Skin epidermis (tissue), 12 donors: ENCODE measurements around the gene BCL2L13.
"Not testable (repeated sequence)": the region's sequence is repeated elsewhere in the genome, so short reads cannot be mapped to it uniquely, and the experiment has no call there.

Source experiments
- H3K27ac ChIP-seq, 21 experiments: fragments of 200-600 bp; sonication (generic) in 11 of 21; one replicate each; pipeline ENCODE4 v1.5.0; 2020; ENCODE audit warnings: mild to moderate bottlenecking in 3 of 21, inconsistent platforms in 2 of 21, moderate library complexity in 2 of 21
- H3K4me3 ChIP-seq, 7 experiments: fragments of 200-600 bp; sonication (generic) in 2 of 7; one replicate each; pipeline ENCODE4 v1.5.0; 2020; ENCODE audit warnings: inconsistent platforms in 2 of 7, mild to moderate bottlenecking in 2 of 7, moderate library complexity in 1 of 7

Gene BCL2L13

GRCh38 chr22:17746916-17747315 lies 108.4 kb downstream of the BCL2L13 start:
- Histone ChIP-seq H3K27ac (no peak overlapping the region), H3K4me3 (no peak overlapping the region)

- no peak overlapping the region for H3K4me3 ChIP-seq
- H3K27ac ChIP-seq = no peak overlapping the region
These were observed 110.2 kb downstream of the BCL2L13 start for GRCh38 chr22:17748555-17749353.

DNA sequence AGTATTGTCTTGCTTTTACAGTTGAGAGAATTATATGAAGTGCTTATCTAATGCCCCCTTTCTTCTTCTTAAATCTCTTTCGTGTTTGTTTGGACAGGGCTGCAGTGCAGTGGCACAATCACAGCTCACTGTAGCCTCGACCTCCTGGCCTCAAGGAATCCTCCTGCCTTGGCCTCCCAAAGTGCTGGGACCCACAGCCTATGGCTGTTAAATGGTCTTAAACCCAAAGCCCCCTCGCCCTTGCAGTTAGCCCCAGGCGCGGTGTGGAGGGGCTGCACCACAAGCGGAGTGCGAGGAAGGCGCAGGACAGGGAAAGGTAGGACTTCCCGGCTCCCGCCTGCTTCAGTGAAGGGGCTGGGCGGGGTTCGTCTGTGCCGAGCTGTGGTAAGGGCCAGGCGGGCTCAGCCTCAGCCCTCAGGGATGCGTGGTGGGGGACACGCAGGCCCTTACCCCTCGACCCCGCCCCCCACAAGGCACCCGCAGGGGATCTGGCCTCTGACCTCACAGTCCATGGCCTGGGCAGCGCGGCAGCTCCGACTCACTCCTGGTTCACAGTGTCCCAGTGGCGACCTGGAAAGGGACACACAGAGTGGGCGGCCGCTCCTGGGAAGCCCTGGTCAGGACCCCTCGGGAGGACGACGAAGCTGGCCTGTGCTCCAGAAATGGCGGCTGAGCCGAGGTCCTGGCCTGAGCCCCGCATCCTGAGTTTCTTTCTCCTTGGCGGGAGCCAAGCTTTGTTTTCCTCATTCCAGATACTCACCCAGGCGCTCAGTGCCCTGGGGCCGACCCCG lies 111.2 kb downstream of the BCL2L13 start:
- no peak overlapping the region for H3K27ac ChIP-seq
- H3K4me3 ChIP-seq = no peak overlapping the region

DNA sequence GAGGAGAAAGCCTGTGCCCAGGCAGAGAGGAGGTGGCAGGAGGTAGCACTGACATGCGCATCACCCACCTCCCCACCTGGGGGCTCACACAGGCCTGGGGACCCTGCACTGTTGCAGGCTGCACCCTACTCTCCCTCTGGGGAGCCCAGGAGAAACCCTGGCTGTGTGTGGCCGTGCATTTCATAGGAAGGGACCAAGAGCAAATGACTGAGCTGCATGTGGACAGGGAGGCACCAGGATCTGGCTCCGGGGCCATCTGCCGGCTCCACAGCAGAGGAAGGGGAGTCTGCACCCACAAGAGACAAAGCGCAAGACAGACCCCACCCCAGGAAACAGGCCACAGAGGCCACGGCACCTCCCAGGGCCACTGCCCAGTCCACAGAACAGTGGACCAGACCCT lies 113.0 kb downstream of the BCL2L13 start:
- no peak overlapping the region for H3K27ac ChIP-seq

GRCh38 chr22:17753401-17753989 lies 114.9 kb downstream of the BCL2L13 start:
- no peak overlapping the region for H3K4me3 ChIP-seq
- peak overlapping the region in 1 of 21 experiments; percentile 19 for H3K27ac ChIP-seq

More for the DNA sequence above, 113.0 kb downstream of the BCL2L13 start:
- no peak overlapping the region for H3K4me3 ChIP-seq

- Histone ChIP-seq H3K27ac (no peak overlapping the region), H3K4me3 (no peak overlapping the region)
These were observed 115.8 kb downstream of the BCL2L13 start for GRCh38 chr22:17754233-17754925.

DNA sequence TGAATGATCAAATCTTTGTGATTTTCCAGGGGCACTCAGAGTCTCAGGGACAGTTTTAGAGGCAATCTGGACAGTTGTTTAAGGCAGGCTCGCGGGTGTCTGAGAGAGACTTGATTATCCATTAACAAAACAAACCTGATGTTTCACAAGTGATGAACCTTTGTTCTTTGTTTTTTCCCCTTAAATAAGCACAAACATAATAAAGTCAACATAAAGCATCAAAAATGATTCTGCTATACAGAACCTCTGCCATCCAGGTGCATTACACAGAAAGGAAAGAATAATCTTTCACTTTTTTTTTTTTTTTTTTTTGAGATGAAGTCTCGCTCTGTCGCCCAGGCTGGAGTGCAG lies 122.6 kb downstream of the BCL2L13 start:
- Histone ChIP-seq H3K4me3 (no peak overlapping the region), H3K27ac (no peak overlapping the region)

- H3K27ac ChIP-seq, H3K4me3 ChIP-seq: not testable (repeated sequence)
These were observed 124.9 kb downstream of the BCL2L13 start for GRCh38 chr22:17763442-17763841.

- no peak overlapping the region for H3K27ac ChIP-seq
- H3K4me3 ChIP-seq = no peak overlapping the region
These were observed 125.5 kb downstream of the BCL2L13 start for GRCh38 chr22:17764036-17764435.

DNA sequence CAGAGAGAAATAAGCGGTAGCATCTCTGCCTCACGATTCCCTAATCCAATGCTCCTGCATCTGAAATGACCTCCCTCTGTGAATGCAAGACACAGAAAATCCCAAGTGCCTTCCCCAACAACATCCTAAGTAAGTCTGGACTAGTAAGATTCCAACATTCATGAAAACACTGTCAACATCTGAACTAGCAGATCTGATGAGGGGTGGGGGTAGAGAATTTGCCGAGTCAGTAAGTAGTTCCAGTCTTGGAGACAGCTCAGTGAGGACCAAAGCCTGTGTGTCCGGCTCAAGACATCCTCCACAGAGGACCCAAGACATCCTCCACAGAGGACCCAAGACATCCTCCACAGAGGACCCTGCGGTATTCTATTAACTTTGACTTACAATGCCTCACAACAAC lies 126.3 kb downstream of the BCL2L13 start:
- not testable (repeated sequence) for H3K27ac ChIP-seq, H3K4me3 ChIP-seq

GRCh38 chr22:17767233-17768065 lies 128.9 kb downstream of the BCL2L13 start:
- no peak overlapping the region for H3K4me3 ChIP-seq
- peak overlapping the region in 3 of 21 experiments; percentile 0 to 67 (median 43) for H3K27ac ChIP-seq

GRCh38 chr22:17769013-17769715 lies 130.6 kb downstream of the BCL2L13 start:
- no peak overlapping the region for H3K4me3 ChIP-seq
- peak overlapping the region in 2 of 21 experiments; percentile 58 to 97 for H3K27ac ChIP-seq

GRCh38 chr22:17769716-17770082 lies 131.1 kb downstream of the BCL2L13 start:
- Histone ChIP-seq H3K4me3 (no peak overlapping the region), H3K27ac (peak overlapping the region in 2 of 21 experiments; percentile 58 to 97)

DNA sequence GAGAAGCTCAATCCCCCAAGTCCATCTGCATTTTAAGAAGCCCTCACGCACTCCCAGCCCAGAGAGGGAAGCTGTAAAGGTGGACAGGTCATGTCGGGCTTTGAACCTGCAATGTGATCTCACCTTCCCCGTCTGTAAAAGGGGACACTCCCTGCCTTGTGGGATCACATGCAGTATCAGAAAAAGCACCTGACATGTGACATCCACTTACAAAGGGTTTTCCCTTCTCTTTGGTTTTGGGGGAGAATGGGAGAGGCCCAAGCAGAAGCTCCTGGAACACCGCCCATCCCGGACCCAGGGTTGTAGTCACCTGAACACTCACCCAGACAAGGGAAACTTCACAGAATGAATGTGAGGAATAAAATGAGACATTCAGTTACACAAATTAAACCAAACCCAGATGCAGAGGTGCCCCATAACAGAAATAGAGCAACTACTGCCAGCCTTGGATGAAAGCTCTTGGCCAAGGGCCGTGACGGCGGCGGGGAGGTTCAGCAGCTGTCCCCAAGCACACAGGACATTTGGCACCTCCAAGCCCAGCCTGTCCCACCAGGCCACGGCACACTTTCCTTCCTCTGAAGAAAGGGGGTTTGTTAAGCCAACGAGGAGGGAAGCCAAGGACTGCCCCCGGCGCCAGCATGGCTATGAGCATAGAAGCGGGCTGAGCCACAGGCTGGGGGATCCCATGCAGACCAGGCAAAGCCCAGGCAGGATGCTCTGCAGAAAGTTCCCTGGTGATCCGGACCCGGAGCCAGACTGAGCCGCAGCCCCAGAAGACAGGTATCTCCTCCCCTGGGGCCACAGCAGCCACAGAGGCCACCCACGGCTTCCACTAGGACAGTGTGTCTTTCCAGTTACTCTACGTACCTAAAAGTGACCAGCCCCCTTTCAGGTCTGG lies 131.9 kb downstream of the BCL2L13 start:
- H3K4me3 ChIP-seq = no peak overlapping the region
- peak overlapping the region in 4 of 21 experiments; percentile 29 to 97 (median 70) for H3K27ac ChIP-seq

DNA sequence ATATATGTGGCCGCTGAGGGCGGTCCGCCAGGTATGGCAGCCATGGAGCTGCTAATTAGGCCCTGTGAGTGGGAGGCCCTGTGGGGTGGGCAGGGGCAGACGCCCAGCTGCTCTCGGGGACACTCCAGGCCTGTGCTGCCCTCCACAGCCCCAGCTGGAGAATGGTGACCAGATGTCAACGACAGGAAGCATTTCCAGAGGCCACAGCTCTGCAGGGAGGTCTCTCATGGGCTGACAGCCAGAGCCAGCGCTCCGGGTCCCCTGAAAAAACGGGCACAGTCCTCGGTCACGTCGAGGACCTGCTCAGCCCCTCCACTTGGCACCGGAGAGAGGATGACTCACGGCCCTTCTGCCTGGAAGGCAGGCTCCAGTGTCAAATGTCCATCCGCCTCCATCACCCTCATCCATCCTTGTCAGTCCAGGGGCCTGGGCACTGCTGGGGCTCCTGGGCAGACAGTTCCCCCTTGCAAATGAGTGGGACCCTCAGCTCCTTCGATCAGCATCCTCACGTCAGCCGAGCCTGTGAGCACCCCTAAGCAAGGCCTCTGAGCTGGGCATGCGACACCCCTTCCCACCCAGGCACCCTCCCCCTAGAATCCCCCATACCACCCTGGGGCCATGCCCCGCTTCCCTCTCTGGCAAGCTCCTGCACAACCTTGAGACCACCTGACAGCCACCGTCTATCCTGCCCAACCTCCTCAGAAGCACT lies 133.8 kb downstream of the BCL2L13 start:
- H3K4me3 ChIP-seq = peak overlapping the region in 5 of 7 experiments; percentile 72 to 86 (median 79)
- H3K27ac ChIP-seq = peak overlapping the region in 12 of 21 experiments; percentile 21 to 97 (median 84)

GRCh38 chr22:17772958-17773605 lies 134.5 kb downstream of the BCL2L13 start:
- Histone ChIP-seq H3K4me3 (peak overlapping the region; percentile 71 to 87 (median 79)), H3K27ac (peak overlapping the region in 16 of 21 experiments; percentile 78 to 97 (median 88))
